Measurements from ENCODE around the gene CTNNBL1. TPM values are rescaled to one million over a fixed set of nuclear protein-coding genes. Genes with fewer than 3 reads are reported as not detected.

CTNNBL1 gene
- total RNA-seq, 4 donors from 2014 or later = 25.5 to 38.4 (median 35.1) TPM

- peaks cover 0 to 9% (median 0%) of the 10 kb centered on the region in 3 donors for H3K36me3 ChIP-seq
- no peak for DNase-seq (ENCODE audit: low spot score in 2 of 2)
- WGBS, 2 donors = 90 to 97% methylated on average over 3 of the region's 3 CpGs
- peaks cover 0 to 6% (median 0%) of the 10 kb centered on the region in 4 donors for H3K4me1 ChIP-seq
- no peak overlapping the region for H3K27ac ChIP-seq
- H3K9me3 ChIP-seq = peaks cover 0 to 5% (median 0%) of the 10 kb centered on the region in 4 donors
- no peak for TF ChIP-seq POLR2A (IDR thresholded peaks at IDR 0.05)
- TF ChIP-seq, protein P1, sequence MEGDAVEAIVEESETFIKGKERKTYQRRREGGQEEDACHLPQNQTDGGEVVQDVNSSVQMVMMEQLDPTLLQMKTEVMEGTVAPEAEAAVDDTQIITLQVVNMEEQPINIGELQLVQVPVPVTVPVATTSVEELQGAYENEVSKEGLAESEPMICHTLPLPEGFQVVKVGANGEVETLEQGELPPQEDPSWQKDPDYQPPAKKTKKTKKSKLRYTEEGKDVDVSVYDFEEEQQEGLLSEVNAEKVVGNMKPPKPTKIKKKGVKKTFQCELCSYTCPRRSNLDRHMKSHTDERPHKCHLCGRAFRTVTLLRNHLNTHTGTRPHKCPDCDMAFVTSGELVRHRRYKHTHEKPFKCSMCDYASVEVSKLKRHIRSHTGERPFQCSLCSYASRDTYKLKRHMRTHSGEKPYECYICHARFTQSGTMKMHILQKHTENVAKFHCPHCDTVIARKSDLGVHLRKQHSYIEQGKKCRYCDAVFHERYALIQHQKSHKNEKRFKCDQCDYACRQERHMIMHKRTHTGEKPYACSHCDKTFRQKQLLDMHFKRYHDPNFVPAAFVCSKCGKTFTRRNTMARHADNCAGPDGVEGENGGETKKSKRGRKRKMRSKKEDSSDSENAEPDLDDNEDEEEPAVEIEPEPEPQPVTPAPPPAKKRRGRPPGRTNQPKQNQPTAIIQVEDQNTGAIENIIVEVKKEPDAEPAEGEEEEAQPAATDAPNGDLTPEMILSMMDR (IDR thresholded peaks at IDR 0.05) = no peak
- TF ChIP-seq EP300 (IDR thresholded peaks at IDR 0.05) = no peak
- no peaks in the 10 kb centered on the region for H3K27me3 ChIP-seq
- H3K4me3 ChIP-seq = no peak overlapping the region
Observed at GRCh38 chr20:37706298-37706697, 12.5 kb downstream of the CTNNBL1 start.

DNA sequence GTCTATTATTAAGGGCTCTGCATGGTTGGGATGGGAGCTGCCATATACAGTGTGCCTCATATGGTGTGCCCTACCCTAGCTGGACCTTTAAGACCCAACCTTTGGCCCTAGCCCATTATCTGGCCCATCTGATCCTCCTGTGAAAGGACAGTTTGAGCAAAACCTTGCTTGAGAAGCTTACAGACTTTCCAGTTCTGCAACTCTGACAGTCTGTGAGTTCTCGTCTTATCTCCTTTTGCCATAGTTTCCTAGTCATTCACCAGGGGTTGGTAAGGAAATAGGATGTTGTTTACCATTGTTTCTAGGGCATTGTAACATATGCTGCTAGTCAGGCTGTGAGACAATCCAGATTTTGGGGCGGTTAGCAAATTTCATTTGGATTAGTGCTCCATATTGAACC is 17.2 kb downstream of the CTNNBL1 start:
- H3K4me1 ChIP-seq = peaks cover 0 to 16% (median 4%) of the 10 kb centered on the region in 4 donors
- H3K36me3 ChIP-seq = peaks cover 0 to 14% (median 0%) of the 10 kb centered on the region in 3 donors
- TF ChIP-seq EP300 (IDR thresholded peaks at IDR 0.05) (no peak), POLR2A (IDR thresholded peaks at IDR 0.05) (no peak)
- TF ChIP-seq, protein P1 (IDR thresholded peaks at IDR 0.05) = no peak
- 83 to 88% methylated on average over 2 of the region's 2 CpGs for WGBS, 2 donors
- no peaks in the 10 kb centered on the region for H3K27me3 ChIP-seq
- no peak overlapping the region for H3K4me3 ChIP-seq
- DNase-seq (ENCODE audit: low spot score in 2 of 2) = no peak
- H3K9me3 ChIP-seq = peaks cover 0 to 5% (median 0%) of the 10 kb centered on the region in 4 donors
- no peak overlapping the region for H3K27ac ChIP-seq

GRCh38 chr20:37711994-37712964 is 18.4 kb downstream of the CTNNBL1 start:
- DNase-seq (ENCODE audit: low spot score in 2 of 2) = no peak
- Histone ChIP-seq H3K9me3 (no peaks in the 10 kb centered on the region), H3K27ac (no peak overlapping the region), H3K36me3 (peaks cover 0 to 6% (median 0%) of the 10 kb centered on the region in 3 donors), H3K4me3 (no peak overlapping the region), H3K27me3 (no peaks in the 10 kb centered on the region), H3K4me1 (peaks cover 0 to 16% (median 4%) of the 10 kb centered on the region in 4 donors)
- WGBS, 2 donors = 77 to 80% methylated on average over 9 of the region's 9 CpGs
- TF ChIP-seq, protein P1 (IDR thresholded peaks at IDR 0.05) = no peak
- TF ChIP-seq EP300 (IDR thresholded peaks at IDR 0.05) = no peak
- no peak for TF ChIP-seq POLR2A (IDR thresholded peaks at IDR 0.05)

- no peak overlapping the region for H3K27ac ChIP-seq
- peaks cover 0 to 5% (median 0%) of the 10 kb centered on the region in 3 donors for H3K36me3 ChIP-seq
- 87 to 88% methylated on average over 4 of the region's 4 CpGs for WGBS, 2 donors
- no peak for DNase-seq (ENCODE audit: low spot score in 2 of 2)
- no peaks in the 10 kb centered on the region for H3K9me3 ChIP-seq
- peaks cover 0 to 16% (median 4%) of the 10 kb centered on the region in 4 donors for H3K4me1 ChIP-seq
- no peak for TF ChIP-seq POLR2A (IDR thresholded peaks at IDR 0.05)
- TF ChIP-seq EP300 (IDR thresholded peaks at IDR 0.05) = no peak
- TF ChIP-seq, protein P1 (IDR thresholded peaks at IDR 0.05) = no peak
- H3K4me3 ChIP-seq = no peak overlapping the region
- H3K27me3 ChIP-seq = no peaks in the 10 kb centered on the region
Observed at GRCh38 chr20:37713396-37713795, 19.6 kb downstream of the CTNNBL1 start.
